T-helper 1 cell (primary cell): ENCODE data around the gene AARS2.
A peak's percentile ranks its signal among the peaks of the same experiment; 100 is the strongest.

Experiments used
- DNase-seq, 5 donors: peaks; one replicate each; pipeline ENCODE4 v3.0.0-alpha.2; 2012 to 2020

The AARS2 gene

DNA sequence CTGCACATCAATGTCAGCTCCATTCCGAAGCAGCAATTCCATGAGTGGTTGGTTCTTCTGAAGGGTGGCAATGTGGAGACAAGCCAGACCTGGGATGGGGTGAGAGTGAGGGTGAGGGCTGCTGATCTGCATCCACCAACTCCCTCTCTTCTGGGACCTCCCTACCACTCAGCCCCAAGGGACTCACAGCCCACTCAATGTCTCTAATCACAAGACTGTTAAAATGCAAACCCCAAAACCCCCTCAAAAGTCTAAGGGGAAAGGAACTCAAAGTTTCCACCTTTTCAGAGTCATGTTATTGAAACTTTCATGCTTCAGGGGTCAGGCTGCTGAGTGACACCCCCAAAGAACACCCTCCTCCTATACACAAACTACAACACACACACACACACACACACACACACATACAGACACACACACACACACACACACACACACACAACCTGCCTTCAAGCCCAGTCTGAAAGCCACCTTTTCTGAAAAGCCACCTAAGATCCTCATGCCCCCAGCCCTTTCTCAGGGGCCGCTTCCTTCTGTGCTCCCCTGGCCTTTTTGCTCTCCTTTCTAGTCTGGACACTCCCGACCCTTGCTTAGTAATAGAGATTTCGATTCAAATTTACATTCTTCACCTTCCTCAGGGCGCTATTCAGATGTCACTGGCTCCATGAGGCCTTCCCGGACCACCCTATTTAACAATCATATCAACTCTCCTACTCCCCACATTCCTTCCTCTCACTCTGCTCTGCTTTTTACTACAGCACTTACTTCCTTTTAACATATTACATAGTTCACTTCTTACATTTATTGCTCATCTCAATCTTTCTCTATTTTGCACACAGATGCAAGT lies 52.5 kb downstream of the AARS2 start:
- no peak for DNase-seq

GRCh38 chr6:44260011-44260410 lies 53.1 kb downstream of the AARS2 start:
- DNase-seq: no peak

GRCh38 chr6:44258921-44259320 lies 54.2 kb downstream of the AARS2 start:
- no peak for DNase-seq

GRCh38 chr6:44258325-44258863 lies 54.8 kb downstream of the AARS2 start:
- no peak for DNase-seq

DNA sequence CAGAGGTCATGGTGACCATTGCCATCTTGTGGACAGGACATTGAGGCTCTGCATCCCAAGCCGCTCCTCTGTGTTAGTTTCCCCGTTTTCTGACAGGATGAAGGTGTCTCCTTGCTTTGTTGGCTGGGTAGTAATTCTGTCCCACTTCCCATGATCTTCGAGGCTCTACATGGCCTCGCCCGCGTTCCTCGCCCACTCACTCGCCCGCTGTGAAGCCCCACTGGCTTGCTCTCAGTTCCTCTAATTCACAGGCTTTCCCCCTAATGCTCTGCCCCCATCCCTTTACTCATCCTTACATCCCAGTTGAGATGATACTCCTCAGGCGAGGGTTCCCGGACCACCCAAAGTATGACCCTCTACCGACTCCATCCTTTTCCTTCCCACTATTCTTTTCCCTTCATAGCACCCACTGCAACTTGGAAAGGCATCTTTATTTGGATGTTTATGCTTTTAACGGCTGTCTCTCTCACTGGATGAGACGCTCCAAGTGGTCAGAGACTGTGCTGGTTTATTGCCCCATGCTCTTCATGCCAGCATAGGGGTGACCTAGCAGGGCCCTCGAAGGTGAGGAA lies 55.3 kb downstream of the AARS2 start:
- no peak for DNase-seq

- peak; percentile 46 to 70 (median 53) for DNase-seq
Measured at GRCh38 chr6:44257025-44257752, 56.0 kb downstream of the AARS2 start, which contains the start of gene SLC35B2. SLC35B2 (minus strand) TSS chr6:44257528; CDS start chr6:44257410, 118 bp downstream.

- DNase-seq: no peak
Measured at GRCh38 chr6:44256775-44257024, 56.4 kb downstream of the AARS2 start.

GRCh38 chr6:44255871-44256774 lies 57.0 kb downstream of the AARS2 start:
- DNase-seq: no peak

DNA sequence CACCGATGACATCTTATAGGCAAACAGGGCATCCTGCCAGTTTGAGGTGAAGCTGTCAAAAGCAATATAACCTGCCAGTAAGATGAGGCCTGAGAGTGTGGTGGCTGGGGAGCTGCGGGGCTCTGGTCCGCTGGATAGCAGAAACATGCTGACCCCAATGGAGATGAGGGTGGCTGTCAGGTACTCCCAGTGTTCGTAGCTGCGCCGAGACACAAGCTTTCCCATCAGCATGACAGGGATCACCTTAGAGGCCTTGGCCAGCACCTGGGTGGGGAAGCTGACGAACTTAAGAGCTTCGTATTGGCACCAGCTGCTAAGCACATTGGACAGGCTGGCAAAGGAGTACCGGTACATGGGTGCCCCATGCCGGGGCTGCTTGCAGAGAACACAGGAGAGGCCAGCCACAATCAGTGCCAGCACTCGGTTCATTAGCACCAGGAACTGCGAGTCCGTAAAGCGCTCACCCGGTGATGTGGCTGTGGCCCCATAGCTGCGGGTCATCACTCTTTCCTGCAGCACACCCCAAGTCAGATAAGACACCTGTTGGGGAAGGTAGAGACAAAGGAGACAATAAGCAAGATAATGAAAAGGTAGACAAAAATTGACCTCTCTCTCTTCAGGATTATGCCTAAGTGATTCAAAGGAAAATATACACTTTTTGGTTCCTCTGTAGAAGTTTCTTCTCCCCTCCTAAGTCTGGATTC lies 57.9 kb downstream of the AARS2 start:
- DNase-seq: no peak

GRCh38 chr6:44254191-44255104 lies 58.7 kb downstream of the AARS2 start:
- DNase-seq: no peak

DNA sequence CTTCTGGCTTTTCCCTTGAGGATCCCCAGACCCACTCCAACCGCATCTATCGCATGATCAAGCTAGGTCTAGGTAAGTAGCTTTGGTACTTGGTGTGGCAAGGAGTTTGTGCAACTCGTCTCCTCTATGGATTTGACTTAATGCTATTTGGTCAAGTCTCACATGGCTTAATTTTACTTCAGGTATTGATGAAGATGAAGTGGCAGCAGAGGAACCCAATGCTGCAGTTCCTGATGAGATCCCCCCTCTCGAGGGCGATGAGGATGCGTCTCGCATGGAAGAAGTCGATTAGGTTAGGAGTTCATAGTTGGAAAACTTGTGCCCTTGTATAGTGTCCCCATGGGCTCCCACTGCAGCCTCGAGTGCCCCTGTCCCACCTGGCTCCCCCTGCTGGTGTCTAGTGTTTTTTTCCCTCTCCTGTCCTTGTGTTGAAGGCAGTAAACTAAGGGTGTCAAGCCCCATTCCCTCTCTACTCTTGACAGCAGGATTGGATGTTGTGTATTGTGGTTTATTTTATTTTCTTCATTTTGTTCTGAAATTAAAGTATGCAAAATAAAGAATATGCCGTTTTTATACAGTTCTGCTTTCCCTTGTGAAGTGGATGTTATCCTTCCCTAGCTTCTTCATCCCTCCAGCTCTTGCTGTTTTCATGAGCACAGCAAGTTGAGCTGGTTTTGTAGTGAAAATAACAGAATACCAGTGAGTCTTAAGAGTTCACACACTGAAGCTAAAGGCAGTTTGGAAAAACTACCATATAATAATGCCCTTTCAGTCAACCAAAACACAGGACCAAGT lies 59.6 kb downstream of the AARS2 start:
- DNase-seq: peak in 4 of 5 donors; percentile 47 to 65 (median 50)

- no peak for DNase-seq
Measured at GRCh38 chr6:44251576-44252524, 61.3 kb downstream of the AARS2 start.

- DNase-seq: no peak
Measured at GRCh38 chr6:44250718-44251123, 62.4 kb downstream of the AARS2 start.

GRCh38 chr6:44250067-44250717 lies 63.0 kb downstream of the AARS2 start:
- DNase-seq: no peak
